ENCODE data around the gene KATNB1. TPM values are rescaled to one million over a fixed set of nuclear protein-coding genes. Genes with fewer than 3 reads are reported as not detected.

The KATNB1 gene
- total and polyA plus RNA-seq, 4 experiments from 2014 or later = 23.6 to 26.1 (median 25.5) TPM

- no peak for DNase-seq
- Histone ChIP-seq H3K4me1 (ENCODE audit: insufficient read depth, low read length) (no peaks in the 10 kb centered on the region), H3K36me3 (ENCODE audit: insufficient read depth, low read length) (no peaks in the 10 kb centered on the region), H3K27me3 (ENCODE audit: insufficient read depth, low read length) (no peaks in the 10 kb centered on the region), H3K9me3 (ENCODE audit: control insufficient read depth in 1 of 2, low read length in 2 of 2) (no peaks in the 10 kb centered on the region), H3K27ac (ENCODE audit: low read depth, low read length) (no peak overlapping the region), H3K4me3 (ENCODE audit: low read length in 2 of 2) (no peak overlapping the region)
- H3K36me3 Mint-ChIP-seq = no peaks in the 10 kb centered on the region
- H3K27ac Mint-ChIP-seq = peak overlapping the region in 1 of 7 donors; percentile 42
- CTCF ChIA-PET (ENCODE audit: partially characterized antibody) = interaction anchor here (1.1 kb wide), 1 partner anchor 9 kb away, joined by 4 read pairs; no protein-coding TSS in a partner anchor
- intact Hi-C loops (cut with micrococcal nuclease) = no loop called here
- POLR2A ChIA-PET (ENCODE audit: partially characterized antibody) = no interaction called here
- H3K27me3 Mint-ChIP-seq = no peaks in the 10 kb centered on the region
- H3K4me1 Mint-ChIP-seq = peaks cover 0 to 2% (median 0%) of the 10 kb centered on the region in 4 donors
- no peaks in the 10 kb centered on the region for H3K9me3 Mint-ChIP-seq
- H3K4me3 Mint-ChIP-seq = no peak overlapping the region
These were observed 50.4 kb downstream of the KATNB1 start for GRCh38 chr16:57785924-57786323.

DNA sequence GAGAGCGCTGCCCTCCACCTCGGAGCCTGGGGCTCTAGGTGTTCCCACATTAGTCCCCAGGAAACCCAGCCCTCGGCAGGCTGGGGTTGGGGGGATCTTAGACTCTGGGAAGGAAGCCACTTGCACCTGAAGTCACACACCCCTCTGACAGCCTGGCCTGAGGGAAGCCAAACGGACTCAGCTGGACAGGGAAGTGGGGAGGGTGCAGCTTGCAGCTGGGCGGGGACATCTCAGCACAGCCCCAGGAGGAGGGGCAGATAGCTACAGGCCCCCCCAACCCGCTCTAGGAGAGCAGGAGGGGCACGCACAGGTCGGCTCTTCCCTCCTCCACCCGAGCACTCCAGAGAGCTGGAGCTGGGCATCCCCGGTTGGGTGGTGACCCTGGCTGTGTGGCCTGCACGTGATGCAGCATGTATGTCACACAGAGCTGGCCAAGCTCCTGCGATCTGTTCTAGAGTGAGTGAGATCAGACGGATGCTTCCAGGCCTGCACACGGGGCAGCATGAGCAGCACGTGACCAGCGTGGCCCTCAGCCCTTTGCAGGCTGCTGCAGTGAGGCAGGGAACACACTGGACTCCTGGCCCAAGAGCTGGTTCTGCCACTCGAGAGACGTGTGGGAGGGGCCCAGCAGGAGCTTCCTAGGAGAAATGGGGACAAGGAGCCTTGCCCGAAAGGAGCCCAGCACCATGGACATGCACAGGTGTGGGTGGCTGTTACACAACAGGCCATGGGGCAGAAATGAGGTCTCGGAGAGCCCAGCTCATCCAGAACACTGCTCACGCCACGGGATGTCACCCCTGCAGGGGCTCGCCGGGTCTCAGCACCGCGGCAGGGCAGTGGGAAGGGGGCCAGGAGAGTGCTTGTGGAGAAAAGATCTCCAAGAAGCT lies 51.3 kb downstream of the KATNB1 start:
- Histone ChIP-seq H3K27me3 (ENCODE audit: insufficient read depth, low read length) (no peaks in the 10 kb centered on the region), H3K4me3 (ENCODE audit: low read length in 2 of 2) (no peak overlapping the region), H3K9me3 (ENCODE audit: control insufficient read depth in 1 of 2, low read length in 2 of 2) (no peaks in the 10 kb centered on the region), H3K27ac (ENCODE audit: low read depth, low read length) (no peak overlapping the region), H3K36me3 (ENCODE audit: insufficient read depth, low read length) (no peaks in the 10 kb centered on the region), H3K4me1 (ENCODE audit: insufficient read depth, low read length) (no peaks in the 10 kb centered on the region)
- CTCF ChIA-PET (ENCODE audit: partially characterized antibody) = no interaction called here
- H3K4me3 Mint-ChIP-seq = no peak overlapping the region
- peaks cover 0 to 2% (median 0%) of the 10 kb centered on the region in 4 donors for H3K4me1 Mint-ChIP-seq
- H3K36me3 Mint-ChIP-seq = no peaks in the 10 kb centered on the region
- no peaks in the 10 kb centered on the region for H3K27me3 Mint-ChIP-seq
- H3K27ac Mint-ChIP-seq = no peak overlapping the region
- no peaks in the 10 kb centered on the region for H3K9me3 Mint-ChIP-seq
- intact Hi-C loops (cut with micrococcal nuclease) = no loop called here
- POLR2A ChIA-PET (ENCODE audit: partially characterized antibody) = no interaction called here
- DNase-seq = no peak

DNA sequence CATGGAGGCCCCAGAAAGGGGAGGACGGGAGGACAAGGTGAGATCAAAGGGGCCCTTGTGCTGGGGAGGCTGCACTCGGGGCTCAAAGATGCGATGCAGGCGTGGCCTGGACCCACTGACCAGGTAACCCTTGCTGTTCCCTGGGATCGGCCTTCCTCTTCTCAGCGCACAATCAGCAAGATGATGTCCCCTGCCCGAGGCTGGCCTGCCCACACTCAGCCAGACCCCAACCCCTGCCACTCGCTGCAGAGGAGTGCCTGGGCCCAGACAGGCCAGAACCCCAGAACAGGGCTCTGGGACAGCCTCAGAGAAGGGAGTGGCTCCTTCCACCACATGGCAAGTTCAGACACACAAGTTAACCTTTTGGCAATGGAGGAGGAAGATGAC lies 51.9 kb downstream of the KATNB1 start:
- Mint-ChIP-seq H3K4me1 (peaks cover 0 to 2% (median 0%) of the 10 kb centered on the region in 4 donors), H3K27ac (no peak overlapping the region), H3K36me3 (no peaks in the 10 kb centered on the region), H3K4me3 (no peak overlapping the region), H3K9me3 (no peaks in the 10 kb centered on the region), H3K27me3 (no peaks in the 10 kb centered on the region)
- ChIA-PET POLR2A (ENCODE audit: partially characterized antibody) (no interaction called here), CTCF (ENCODE audit: partially characterized antibody) (no interaction called here)
- no peak overlapping the region for H3K27ac ChIP-seq (ENCODE audit: low read depth, low read length)
- no peaks in the 10 kb centered on the region for H3K27me3 ChIP-seq (ENCODE audit: insufficient read depth, low read length)
- no peak for DNase-seq
- no peak overlapping the region for H3K4me3 ChIP-seq (ENCODE audit: low read length in 2 of 2)
- H3K9me3 ChIP-seq (ENCODE audit: control insufficient read depth in 1 of 2, low read length in 2 of 2) = no peaks in the 10 kb centered on the region
- no peaks in the 10 kb centered on the region for H3K36me3 ChIP-seq (ENCODE audit: insufficient read depth, low read length)
- no peaks in the 10 kb centered on the region for H3K4me1 ChIP-seq (ENCODE audit: insufficient read depth, low read length)
- intact Hi-C loops (cut with micrococcal nuclease) = no loop called here

- ChIA-PET POLR2A (ENCODE audit: partially characterized antibody) (no interaction called here), CTCF (ENCODE audit: partially characterized antibody) (no interaction called here)
- intact Hi-C loops (cut with micrococcal nuclease) = no loop called here
- Histone ChIP-seq H3K27me3 (ENCODE audit: insufficient read depth, low read length) (no peaks in the 10 kb centered on the region), H3K36me3 (ENCODE audit: insufficient read depth, low read length) (no peaks in the 10 kb centered on the region), H3K27ac (ENCODE audit: low read depth, low read length) (no peak overlapping the region), H3K9me3 (ENCODE audit: control insufficient read depth in 1 of 2, low read length in 2 of 2) (no peaks in the 10 kb centered on the region), H3K4me1 (ENCODE audit: insufficient read depth, low read length) (no peaks in the 10 kb centered on the region), H3K4me3 (ENCODE audit: low read length in 2 of 2) (no peak overlapping the region)
- Mint-ChIP-seq H3K27ac (no peak overlapping the region), H3K9me3 (no peaks in the 10 kb centered on the region), H3K4me3 (no peak overlapping the region), H3K4me1 (peaks cover 0 to 2% (median 0%) of the 10 kb centered on the region in 4 donors), H3K27me3 (no peaks in the 10 kb centered on the region), H3K36me3 (no peaks in the 10 kb centered on the region)
- DNase-seq = no peak
These were observed 52.8 kb downstream of the KATNB1 start for GRCh38 chr16:57788252-57788841.

DNA sequence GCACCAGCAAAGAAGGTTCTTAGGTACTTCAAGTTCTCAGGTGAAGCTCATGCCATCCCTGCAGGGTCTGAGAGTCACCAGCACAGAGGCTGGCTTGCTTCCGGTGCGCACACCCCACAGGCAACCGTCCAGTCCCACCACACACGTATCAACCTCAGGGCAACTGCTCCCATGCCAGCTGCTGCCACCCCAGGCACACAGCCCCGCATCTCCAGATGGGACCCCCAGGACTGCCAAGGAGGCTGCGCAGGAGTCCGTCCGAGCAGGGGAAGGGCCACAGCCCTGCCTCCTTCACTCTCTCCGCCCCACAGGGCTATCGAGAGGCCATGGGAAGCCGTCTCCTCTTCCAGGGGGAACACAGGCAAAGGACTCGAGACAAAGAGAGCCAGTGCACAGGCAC lies 53.4 kb downstream of the KATNB1 start:
- H3K36me3 Mint-ChIP-seq = no peaks in the 10 kb centered on the region
- no peaks in the 10 kb centered on the region for H3K27me3 Mint-ChIP-seq
- intact Hi-C loops (cut with micrococcal nuclease) = no loop called here
- no peak overlapping the region for H3K4me3 Mint-ChIP-seq
- ChIA-PET POLR2A (ENCODE audit: partially characterized antibody) (no interaction called here), CTCF (ENCODE audit: partially characterized antibody) (no interaction called here)
- Histone ChIP-seq H3K4me3 (ENCODE audit: low read length in 2 of 2) (no peak overlapping the region), H3K9me3 (ENCODE audit: control insufficient read depth in 1 of 2, low read length in 2 of 2) (no peaks in the 10 kb centered on the region), H3K4me1 (ENCODE audit: insufficient read depth, low read length) (no peaks in the 10 kb centered on the region), H3K36me3 (ENCODE audit: insufficient read depth, low read length) (no peaks in the 10 kb centered on the region), H3K27me3 (ENCODE audit: insufficient read depth, low read length) (no peaks in the 10 kb centered on the region), H3K27ac (ENCODE audit: low read depth, low read length) (no peak overlapping the region)
- H3K4me1 Mint-ChIP-seq = peaks cover 0 to 2% (median 0%) of the 10 kb centered on the region in 4 donors
- H3K27ac Mint-ChIP-seq = no peak overlapping the region
- no peaks in the 10 kb centered on the region for H3K9me3 Mint-ChIP-seq
- DNase-seq = no peak

- intact Hi-C loops (cut with micrococcal nuclease) = no loop called here
- POLR2A ChIA-PET (ENCODE audit: partially characterized antibody) = no interaction called here
These were observed 55.8 kb downstream of the KATNB1 start for GRCh38 chr16:57791195-57791892.

DNA sequence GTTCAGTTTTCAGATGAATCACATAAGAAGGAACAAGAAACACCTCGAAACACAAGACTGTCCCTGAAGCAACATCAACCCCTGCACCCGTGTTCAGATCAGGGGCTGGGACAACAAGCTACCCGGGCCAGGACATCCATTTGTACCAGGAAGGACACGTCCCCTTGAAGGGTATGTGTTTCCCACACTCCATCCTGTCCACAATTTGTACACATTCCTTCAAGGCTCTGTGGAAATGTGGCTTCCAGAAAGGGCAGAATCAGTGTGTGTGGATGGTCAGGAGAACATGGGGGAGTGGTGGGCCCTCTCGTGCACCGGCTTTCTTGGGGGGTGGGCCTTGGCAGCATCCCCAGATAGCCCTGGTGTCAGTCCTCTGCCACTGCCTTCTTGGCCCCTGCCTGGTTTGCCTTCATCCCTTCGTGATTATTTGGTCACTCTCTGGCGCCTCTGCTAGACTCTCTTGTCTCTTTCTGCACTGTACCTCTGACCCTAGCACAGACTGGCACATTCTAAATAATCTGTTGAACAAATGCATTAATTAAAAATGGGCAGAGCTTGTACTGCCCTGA lies 56.4 kb downstream of the KATNB1 start:
- no peaks in the 10 kb centered on the region for H3K36me3 ChIP-seq (ENCODE audit: insufficient read depth, low read length)
- POLR2A ChIA-PET (ENCODE audit: partially characterized antibody) = no interaction called here
- Mint-ChIP-seq H3K9me3 (no peaks in the 10 kb centered on the region), H3K4me3 (no peak overlapping the region), H3K27ac (no peak overlapping the region), H3K36me3 (no peaks in the 10 kb centered on the region), H3K27me3 (no peaks in the 10 kb centered on the region), H3K4me1 (peaks cover 0 to 6% (median under 1%) of the 10 kb centered on the region in 4 donors)
- no peak overlapping the region for H3K4me3 ChIP-seq (ENCODE audit: low read length in 2 of 2)
- H3K27ac ChIP-seq (ENCODE audit: low read depth, low read length) = no peak overlapping the region
- no peaks in the 10 kb centered on the region for H3K4me1 ChIP-seq (ENCODE audit: insufficient read depth, low read length)
- intact Hi-C loops (cut with micrococcal nuclease) = no loop called here
- no peak for DNase-seq
- CTCF ChIA-PET (ENCODE audit: partially characterized antibody) = no interaction called here
- no peaks in the 10 kb centered on the region for H3K27me3 ChIP-seq (ENCODE audit: insufficient read depth, low read length)
- H3K9me3 ChIP-seq (ENCODE audit: control insufficient read depth in 1 of 2, low read length in 2 of 2) = no peaks in the 10 kb centered on the region

More at GRCh38 chr16:57791195-57791892, 55.8 kb downstream of the KATNB1 start:
- Histone ChIP-seq H3K27me3 (ENCODE audit: insufficient read depth, low read length) (no peaks in the 10 kb centered on the region), H3K27ac (ENCODE audit: low read depth, low read length) (no peak overlapping the region), H3K4me3 (ENCODE audit: low read length in 2 of 2) (no peak overlapping the region), H3K36me3 (ENCODE audit: insufficient read depth, low read length) (no peaks in the 10 kb centered on the region), H3K9me3 (ENCODE audit: control insufficient read depth in 1 of 2, low read length in 2 of 2) (no peaks in the 10 kb centered on the region), H3K4me1 (ENCODE audit: insufficient read depth, low read length) (no peaks in the 10 kb centered on the region)
- Mint-ChIP-seq H3K27ac (no peak overlapping the region), H3K27me3 (no peaks in the 10 kb centered on the region), H3K4me3 (no peak overlapping the region), H3K36me3 (no peaks in the 10 kb centered on the region), H3K9me3 (no peaks in the 10 kb centered on the region), H3K4me1 (peaks cover 0 to 2% (median under 1%) of the 10 kb centered on the region in 4 donors)
- CTCF ChIA-PET (ENCODE audit: partially characterized antibody) = no interaction called here
- DNase-seq = no peak
